MM.1S (cell line): ENCODE measurements around the gene CSN3.

ENCODE experiments used
- DNase-seq: peaks from one replicate; pipeline ENCODE4 v3.0.0-alpha.2; 2015
- H2AFZ ChIP-seq: fragments of 300-600 bp; sonication (generic); 2 replicates; pipeline ENCODE4 v1.6.0; 2016; ENCODE audit warnings: antibody characterized with exemption, low read length
- H3F3A ChIP-seq: fragments of 300-600 bp; sonication (generic); 2 replicates; pipeline ENCODE4 v1.6.1; 2016; ENCODE audit warnings: mild to moderate bottlenecking, antibody characterized with exemption, low read length, moderate library complexity, mixed read lengths; ENCODE audit not compliant: insufficient read depth
- H3K27ac ChIP-seq: fragments of 300-600 bp; sonication (generic); 2 replicates; pipeline ENCODE4 v1.5.1; 2016; ENCODE audit warnings: mild to moderate bottlenecking, low read length
- H3K27me3 ChIP-seq: fragments of 300-600 bp; sonication (generic); replicated peaks from 2 replicates; pipeline ENCODE4 v1.6.0; 2016; ENCODE audit warnings: low read length; ENCODE audit not compliant: insufficient read depth
- H3K36me3 ChIP-seq: fragments of 300-600 bp; sonication (generic); replicated peaks from 2 replicates; pipeline ENCODE4 v1.6.1; 2016; ENCODE audit warnings: mild to moderate bottlenecking, low read length, mixed read lengths; ENCODE audit not compliant: insufficient read depth
- H3K4me1 ChIP-seq: fragments of 300-600 bp; sonication (generic); 2 replicates; pipeline ENCODE4 v1.6.1; 2016; ENCODE audit warnings: low read length, mixed read lengths
- H3K4me2 ChIP-seq: fragments of 300-600 bp; sonication (generic); 2 replicates; pipeline ENCODE4 v1.6.0; 2016; ENCODE audit warnings: low read depth, low read length
- H3K4me3 ChIP-seq: fragments of 300-600 bp; sonication (generic); 2 replicates; pipeline ENCODE4 v1.5.1; 2016; ENCODE audit warnings: low read length, mixed read lengths
- H3K79me2 ChIP-seq: fragments of 300-600 bp; sonication (generic); 2 replicates; pipeline ENCODE4 v1.6.1; 2016; ENCODE audit warnings: mixed run types, low read length, mixed read lengths
- H3K9ac ChIP-seq: fragments of 300-600 bp; sonication (generic); 2 replicates; pipeline ENCODE4 v1.6.1; 2016; ENCODE audit warnings: low read length, mixed read lengths
- H3K9me2 ChIP-seq: fragments of 300-600 bp; sonication (generic); replicated peaks from 2 replicates; pipeline ENCODE4 v1.6.1; 2016; ENCODE audit warnings: mild to moderate bottlenecking, low read length, mixed read lengths; ENCODE audit not compliant: insufficient read depth
- H3K9me3 ChIP-seq: fragments of 300-600 bp; sonication (generic); replicated peaks from 2 replicates; pipeline ENCODE4 v1.6.1; 2016; ENCODE audit warnings: mild to moderate bottlenecking, low read length, mixed read lengths; ENCODE audit not compliant: insufficient read depth
- H4K20me1 ChIP-seq: fragments of 300-600 bp; sonication (generic); 2 replicates; pipeline ENCODE4 v1.6.1; 2016; ENCODE audit warnings: mild to moderate bottlenecking, low read length, moderate library complexity, mixed read lengths; ENCODE audit not compliant: insufficient read depth
- EZH2 ChIP-seq: fragments of 300-600 bp; sonication (generic); optimal IDR thresholded peaks from 2 replicates; pipeline ENCODE3; 2017; ENCODE audit warnings: low read depth, mild to moderate bottlenecking, antibody characterized with exemption, low read length, mixed read lengths
- EZH2phosphoT487 ChIP-seq: fragments of 300-600 bp; sonication (generic); IDR thresholded peaks from 2 replicates; pipeline ENCODE4 v1.6.1; 2018; ENCODE audit warnings: antibody characterized with exemption, low read length
- TF ChIP-seq, protein P1 (sequence below): fragments of 300-600 bp; sonication (generic); IDR thresholded peaks from 2 replicates; pipeline ENCODE4 v1.5.1; 2016; ENCODE audit warnings: antibody characterized with exemption, low read length, mixed read lengths

Gene CSN3

GRCh38 chr4:70251945-70252277 lies 9.5 kb downstream of the CSN3 start:
- TF ChIP-seq, protein P1, sequence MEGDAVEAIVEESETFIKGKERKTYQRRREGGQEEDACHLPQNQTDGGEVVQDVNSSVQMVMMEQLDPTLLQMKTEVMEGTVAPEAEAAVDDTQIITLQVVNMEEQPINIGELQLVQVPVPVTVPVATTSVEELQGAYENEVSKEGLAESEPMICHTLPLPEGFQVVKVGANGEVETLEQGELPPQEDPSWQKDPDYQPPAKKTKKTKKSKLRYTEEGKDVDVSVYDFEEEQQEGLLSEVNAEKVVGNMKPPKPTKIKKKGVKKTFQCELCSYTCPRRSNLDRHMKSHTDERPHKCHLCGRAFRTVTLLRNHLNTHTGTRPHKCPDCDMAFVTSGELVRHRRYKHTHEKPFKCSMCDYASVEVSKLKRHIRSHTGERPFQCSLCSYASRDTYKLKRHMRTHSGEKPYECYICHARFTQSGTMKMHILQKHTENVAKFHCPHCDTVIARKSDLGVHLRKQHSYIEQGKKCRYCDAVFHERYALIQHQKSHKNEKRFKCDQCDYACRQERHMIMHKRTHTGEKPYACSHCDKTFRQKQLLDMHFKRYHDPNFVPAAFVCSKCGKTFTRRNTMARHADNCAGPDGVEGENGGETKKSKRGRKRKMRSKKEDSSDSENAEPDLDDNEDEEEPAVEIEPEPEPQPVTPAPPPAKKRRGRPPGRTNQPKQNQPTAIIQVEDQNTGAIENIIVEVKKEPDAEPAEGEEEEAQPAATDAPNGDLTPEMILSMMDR: no peak
- TF ChIP-seq EZH2phosphoT487: no peak
- no peak for TF ChIP-seq EZH2
- Histone ChIP-seq H3K9me2 (no peaks in the 10 kb centered on the region), H3K79me2 (no peaks in the 10 kb centered on the region), H3K4me1 (no peaks in the 10 kb centered on the region), H3K9ac (no peak overlapping the region), H4K20me1 (no peaks in the 10 kb centered on the region), H3K4me3 (no peak overlapping the region), H2AFZ (no peak overlapping the region), H3F3A (no peaks in the 10 kb centered on the region), H3K27ac (no peak overlapping the region), H3K36me3 (no peaks in the 10 kb centered on the region), H3K9me3 (no peaks in the 10 kb centered on the region), H3K27me3 (no peaks in the 10 kb centered on the region), H3K4me2 (no peak overlapping the region)
- DNase-seq: no peak

GRCh38 chr4:70269674-70270073 lies 27.3 kb downstream of the CSN3 start:
- H3K27ac ChIP-seq: no peak overlapping the region
- no peaks in the 10 kb centered on the region for H3K36me3 ChIP-seq
- H3K4me3 ChIP-seq: no peak overlapping the region
- H3K9ac ChIP-seq: no peak overlapping the region
- H3K9me3 ChIP-seq: no peaks in the 10 kb centered on the region
- TF ChIP-seq, protein P1: peak; percentile 43
- TF ChIP-seq EZH2: no peak
- no peak overlapping the region for H3K4me2 ChIP-seq
- H4K20me1 ChIP-seq: no peaks in the 10 kb centered on the region
- H3K79me2 ChIP-seq: no peaks in the 10 kb centered on the region
- H3F3A ChIP-seq: no peaks in the 10 kb centered on the region
- DNase-seq: peak; percentile 37
- no peaks in the 10 kb centered on the region for H3K9me2 ChIP-seq
- no peak overlapping the region for H2AFZ ChIP-seq
- no peaks in the 10 kb centered on the region for H3K4me1 ChIP-seq
- H3K27me3 ChIP-seq: no peaks in the 10 kb centered on the region

- H3K9ac ChIP-seq: no peak overlapping the region
- no peak overlapping the region for H3K4me3 ChIP-seq
- no peak overlapping the region for H2AFZ ChIP-seq
- H3K9me3 ChIP-seq: no peaks in the 10 kb centered on the region
- no peaks in the 10 kb centered on the region for H3K27me3 ChIP-seq
- no peak overlapping the region for H3K27ac ChIP-seq
- H3K36me3 ChIP-seq: no peaks in the 10 kb centered on the region
- H4K20me1 ChIP-seq: no peaks in the 10 kb centered on the region
- H3K4me2 ChIP-seq: no peak overlapping the region
- H3F3A ChIP-seq: no peaks in the 10 kb centered on the region
- DNase-seq: no peak
- no peaks in the 10 kb centered on the region for H3K4me1 ChIP-seq
- no peak for TF ChIP-seq EZH2
- TF ChIP-seq, protein P1: no peak
- no peak for TF ChIP-seq EZH2phosphoT487
- no peaks in the 10 kb centered on the region for H3K79me2 ChIP-seq
- H3K9me2 ChIP-seq: no peaks in the 10 kb centered on the region
Measured at GRCh38 chr4:70277121-70277520, 34.7 kb downstream of the CSN3 start.
